ENCODE data around the gene DOCK4.

DNA sequence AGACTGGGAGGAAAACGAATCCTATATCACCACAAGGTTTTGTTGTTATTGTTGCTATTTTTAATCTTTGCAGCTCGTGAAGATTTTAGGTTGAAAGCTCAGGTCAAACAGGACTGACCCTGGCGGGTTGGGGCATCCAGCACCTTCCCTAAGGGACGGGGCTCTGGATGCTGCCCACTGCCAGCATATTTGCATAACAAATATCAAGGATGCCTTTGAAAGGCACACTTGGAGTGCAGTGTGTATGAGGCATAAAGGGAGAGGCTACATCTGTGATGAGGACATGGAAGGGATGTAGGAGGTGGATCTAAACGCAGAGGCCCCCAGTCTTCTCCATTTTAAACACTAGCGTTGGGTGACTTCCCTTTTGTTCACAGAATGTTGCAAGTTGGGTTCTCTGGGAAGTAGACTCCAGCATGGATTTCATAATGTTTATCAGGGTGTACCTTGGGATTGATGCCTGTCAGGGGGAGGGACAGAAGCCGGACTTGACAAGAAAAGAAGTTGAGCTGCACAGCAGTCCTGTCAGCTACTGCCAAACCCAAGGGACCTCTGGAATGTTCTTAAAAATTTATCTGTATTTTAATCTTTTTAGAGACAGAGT lies 462.9 kb downstream of the DOCK4 start:
- TF ChIP-seq, protein P1, sequence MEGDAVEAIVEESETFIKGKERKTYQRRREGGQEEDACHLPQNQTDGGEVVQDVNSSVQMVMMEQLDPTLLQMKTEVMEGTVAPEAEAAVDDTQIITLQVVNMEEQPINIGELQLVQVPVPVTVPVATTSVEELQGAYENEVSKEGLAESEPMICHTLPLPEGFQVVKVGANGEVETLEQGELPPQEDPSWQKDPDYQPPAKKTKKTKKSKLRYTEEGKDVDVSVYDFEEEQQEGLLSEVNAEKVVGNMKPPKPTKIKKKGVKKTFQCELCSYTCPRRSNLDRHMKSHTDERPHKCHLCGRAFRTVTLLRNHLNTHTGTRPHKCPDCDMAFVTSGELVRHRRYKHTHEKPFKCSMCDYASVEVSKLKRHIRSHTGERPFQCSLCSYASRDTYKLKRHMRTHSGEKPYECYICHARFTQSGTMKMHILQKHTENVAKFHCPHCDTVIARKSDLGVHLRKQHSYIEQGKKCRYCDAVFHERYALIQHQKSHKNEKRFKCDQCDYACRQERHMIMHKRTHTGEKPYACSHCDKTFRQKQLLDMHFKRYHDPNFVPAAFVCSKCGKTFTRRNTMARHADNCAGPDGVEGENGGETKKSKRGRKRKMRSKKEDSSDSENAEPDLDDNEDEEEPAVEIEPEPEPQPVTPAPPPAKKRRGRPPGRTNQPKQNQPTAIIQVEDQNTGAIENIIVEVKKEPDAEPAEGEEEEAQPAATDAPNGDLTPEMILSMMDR (IDR thresholded peaks at IDR 0.05) = no peak
- no peak for TF ChIP-seq POLR2A (IDR thresholded peaks at IDR 0.05)

Data from testis (tissue), 2 donors.